GM18870 (cell line): Measurements from ENCODE around the gene GSTO2.
"Not testable (repeated sequence)": the region's sequence is repeated elsewhere in the genome, so short reads cannot be mapped to it uniquely, and the experiment has no call there.

Experiments used
- ATAC-seq: cut with Tn5 transposase; IDR thresholded peaks from one replicate; pipeline ENCODE4 v1.9.1; 2021; ENCODE audit warnings: moderate library complexity; ENCODE audit not compliant: unreplicated experiment

The GSTO2 gene

DNA sequence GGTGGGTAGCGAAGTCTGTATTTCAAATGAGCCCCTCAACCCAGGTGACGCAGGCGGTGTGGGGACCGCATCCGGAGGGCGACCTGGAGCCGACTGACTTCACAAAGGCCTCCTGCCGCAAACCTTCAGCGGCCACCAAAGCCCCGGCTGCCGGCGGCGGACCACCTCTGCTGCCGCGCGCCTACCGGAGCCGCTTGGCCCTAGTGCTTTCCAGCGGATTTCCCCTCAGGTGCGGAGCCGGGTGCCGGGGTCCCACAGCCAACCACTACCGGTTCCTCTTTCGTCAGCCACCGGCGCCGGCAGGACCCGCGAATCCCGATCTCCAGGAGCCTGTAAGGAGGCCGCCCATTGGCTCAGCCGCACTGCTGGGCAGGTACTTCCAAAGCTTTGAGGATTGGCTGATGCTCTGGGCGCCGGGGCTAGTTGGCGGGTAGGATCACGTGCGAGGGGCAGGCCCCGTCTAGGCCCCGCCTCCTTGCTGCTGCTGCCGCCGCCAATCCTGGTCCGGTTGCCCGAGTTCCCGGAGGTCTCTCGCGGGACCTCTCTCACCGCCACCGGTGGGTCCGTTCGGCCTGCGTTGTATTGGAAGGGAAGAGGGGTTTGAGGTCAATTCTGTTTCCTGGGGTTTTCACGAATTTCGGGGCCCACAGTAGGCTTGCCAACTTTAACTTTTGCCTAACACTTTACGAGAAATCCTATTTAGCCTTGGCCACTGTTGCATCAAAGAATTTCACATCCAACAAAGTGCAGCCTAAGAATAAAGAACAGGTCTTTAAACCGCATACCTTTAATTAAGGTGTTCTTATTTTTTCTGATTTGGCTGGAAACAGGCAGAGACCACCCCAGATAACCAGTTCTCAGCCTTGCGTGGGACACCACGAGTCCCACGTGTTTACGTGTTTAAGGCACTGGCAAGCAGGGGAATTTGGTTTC, at the start of gene GSTO2:
TSS of gene GSTO2 (plus strand) at position 472 of the 933 bp plus-strand sequence. CDS start 5,732 bp downstream, outside the sequence.
- peak; percentile 98 for ATAC-seq

GRCh38 chr10:104220522-104220921, 48.5 kb upstream of the GSTO2 start:
- ATAC-seq = no peak

DNA sequence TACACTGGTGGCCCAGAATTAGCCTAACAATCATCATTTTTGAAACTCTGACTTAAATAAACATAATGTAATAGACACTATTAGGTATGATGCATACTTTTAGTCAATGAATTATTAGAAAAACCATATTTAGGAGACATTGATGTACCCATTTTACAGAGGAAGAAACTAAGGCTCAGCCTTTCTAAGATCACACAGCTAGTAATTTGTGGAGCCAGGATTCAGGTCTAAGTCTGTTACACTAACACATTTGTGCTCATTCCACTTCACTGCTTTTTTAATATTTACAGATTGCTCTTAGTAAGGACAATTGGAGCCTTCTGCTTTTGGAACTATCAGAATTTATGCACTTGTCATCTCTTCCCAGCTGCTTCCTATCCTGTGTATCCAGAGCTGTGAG, 45.7 kb upstream of the GSTO2 start:
- no peak for ATAC-seq

DNA sequence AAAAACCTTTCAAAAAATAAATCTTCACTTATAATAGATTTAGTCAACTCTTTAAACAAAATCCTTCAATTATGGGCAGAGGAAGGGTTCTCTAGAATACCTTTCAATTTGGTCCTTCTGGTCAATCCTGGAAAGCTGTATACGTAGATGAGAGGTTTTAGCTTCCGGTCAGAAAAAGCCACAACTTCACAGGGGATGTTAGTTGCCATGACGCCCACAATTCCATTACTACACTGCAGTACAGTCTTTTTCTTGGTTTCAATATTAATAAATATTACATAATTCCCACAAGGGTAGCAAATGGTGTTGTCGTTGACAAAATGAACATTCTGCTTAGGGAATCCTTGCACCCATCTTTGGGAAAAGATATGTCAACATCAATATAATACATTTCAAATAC, 38.5 kb upstream of the GSTO2 start:
- no peak for ATAC-seq

DNA sequence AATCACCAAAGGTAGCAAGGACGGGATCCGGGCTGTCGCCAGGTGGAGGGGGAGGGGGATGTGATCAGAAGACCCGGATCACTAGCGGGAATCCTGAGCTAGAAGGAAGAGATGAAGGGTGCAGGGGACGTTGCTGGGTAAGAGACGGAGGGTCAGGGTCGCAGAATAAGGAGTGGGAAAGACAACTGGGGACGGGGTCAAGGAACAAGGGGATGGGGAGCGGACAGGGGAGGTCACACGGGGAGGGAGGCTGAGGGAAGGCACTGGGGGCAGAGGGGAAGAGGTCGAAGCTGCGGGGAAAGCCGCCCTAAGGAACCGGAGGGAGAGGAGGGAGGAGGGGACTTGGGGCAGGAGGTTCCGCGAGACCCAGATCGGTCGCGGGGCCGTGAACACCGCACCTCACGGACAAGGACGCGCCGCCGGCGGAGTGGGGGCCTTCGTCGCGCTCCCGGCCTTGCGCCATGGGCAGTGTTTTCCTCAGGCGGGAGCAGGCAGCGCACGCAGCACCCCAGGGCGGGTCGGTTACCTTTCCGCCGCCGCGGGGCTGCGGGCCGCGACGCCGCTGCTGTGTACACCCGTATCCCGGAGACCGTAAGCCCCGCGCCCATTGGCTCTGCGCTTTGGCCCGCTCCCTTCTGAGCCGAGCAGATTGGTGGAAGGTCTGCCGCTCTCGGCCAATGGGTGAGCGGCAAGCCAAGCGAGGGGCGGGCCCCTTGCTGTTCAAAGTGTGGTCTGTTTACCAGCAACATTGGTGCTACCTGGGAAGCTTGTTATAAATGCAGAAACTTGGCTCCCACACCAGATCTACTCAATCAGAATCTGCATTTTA, 37.0 kb upstream of the GSTO2 start, which contains the start of gene CFAP43:
TSS of gene CFAP43 (minus strand) at position 581 of the 829 bp plus-strand sequence. CDS start at position 463, 118 bp downstream.
- peak; percentile 100 for ATAC-seq

GRCh38 chr10:104232613-104233102, 36.3 kb upstream of the GSTO2 start:
- no peak for ATAC-seq

DNA sequence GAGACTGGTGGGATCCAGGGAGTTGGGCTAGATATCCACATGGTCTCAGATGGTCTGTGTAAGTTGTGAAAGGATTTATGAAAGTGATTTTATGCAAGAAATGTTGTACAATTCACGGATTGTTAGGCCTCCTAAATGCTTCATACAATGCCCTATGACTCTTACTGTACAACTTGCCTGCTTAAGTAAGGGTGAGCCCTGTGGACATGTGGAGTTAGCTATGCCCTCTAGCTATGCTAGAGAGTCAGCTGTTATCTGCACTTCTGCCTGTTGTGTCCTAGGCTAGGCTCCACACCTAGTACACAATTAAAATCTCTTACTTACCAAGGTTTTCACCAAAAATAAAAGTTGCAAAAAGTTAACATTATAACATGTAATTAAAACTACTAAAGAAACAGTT, 35.2 kb upstream of the GSTO2 start:
- no peak for ATAC-seq

DNA sequence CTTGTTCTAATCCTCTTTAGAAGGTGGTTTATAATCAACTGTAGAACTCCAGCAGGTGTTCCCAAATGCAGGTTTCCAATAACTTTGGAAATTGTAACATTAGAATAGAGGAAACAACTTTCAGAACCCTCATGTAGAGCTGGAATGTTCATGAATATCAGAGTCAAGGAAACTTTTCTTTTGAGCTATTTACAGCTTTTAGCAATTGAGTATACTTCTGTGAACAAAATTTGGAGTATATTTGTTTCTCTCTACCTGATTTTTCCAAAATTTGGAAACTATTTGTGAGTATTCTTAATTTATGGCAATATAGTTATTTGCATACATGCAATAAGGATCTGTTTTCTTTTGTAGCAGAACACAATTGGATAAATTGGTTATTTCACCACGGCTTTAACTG, 34.0 kb upstream of the GSTO2 start:
- no peak for ATAC-seq

- ATAC-seq = no peak
Measured at GRCh38 chr10:104235801-104236200, 33.2 kb upstream of the GSTO2 start.

GRCh38 chr10:104240078-104240477, 28.9 kb upstream of the GSTO2 start:
- ATAC-seq = no peak

DNA sequence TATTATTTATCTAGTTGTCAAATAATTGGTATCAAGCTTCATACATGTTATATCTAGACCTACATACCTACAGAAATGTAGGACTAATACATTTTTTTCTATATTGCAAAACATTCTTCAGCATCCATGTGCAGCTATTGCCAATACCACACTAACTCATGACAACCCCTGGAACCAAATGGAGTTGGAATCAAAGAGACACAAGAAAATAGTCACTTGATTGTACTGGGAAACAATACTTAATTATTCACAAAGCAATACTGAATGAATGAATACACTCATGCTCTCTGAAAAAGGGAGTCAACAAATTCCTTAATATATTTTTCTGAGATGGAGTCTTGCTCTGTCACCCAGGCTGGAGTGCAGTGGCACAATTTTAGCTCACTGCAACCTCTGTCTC, 26.4 kb upstream of the GSTO2 start:
- no peak for ATAC-seq

DNA sequence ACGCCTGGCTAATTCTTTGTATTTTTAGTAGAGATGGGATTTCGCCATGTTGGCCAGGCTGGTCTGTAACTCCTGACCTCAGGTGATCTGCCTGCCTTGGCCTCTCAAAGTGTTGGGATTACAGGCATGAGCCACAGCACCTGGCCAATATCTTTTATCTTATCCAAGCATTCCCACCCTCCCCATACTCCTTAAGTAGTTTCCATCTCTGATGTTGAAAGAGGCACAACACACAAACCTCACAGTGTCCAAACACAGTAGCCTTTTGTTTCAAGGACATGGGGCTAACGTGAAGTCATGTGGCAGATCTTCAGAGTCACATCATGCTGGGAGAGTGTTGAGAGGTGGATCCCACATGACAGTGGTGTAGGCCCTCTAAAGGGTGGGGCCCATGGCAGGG, 26.0 kb upstream of the GSTO2 start:
- ATAC-seq = not testable (repeated sequence)

DNA sequence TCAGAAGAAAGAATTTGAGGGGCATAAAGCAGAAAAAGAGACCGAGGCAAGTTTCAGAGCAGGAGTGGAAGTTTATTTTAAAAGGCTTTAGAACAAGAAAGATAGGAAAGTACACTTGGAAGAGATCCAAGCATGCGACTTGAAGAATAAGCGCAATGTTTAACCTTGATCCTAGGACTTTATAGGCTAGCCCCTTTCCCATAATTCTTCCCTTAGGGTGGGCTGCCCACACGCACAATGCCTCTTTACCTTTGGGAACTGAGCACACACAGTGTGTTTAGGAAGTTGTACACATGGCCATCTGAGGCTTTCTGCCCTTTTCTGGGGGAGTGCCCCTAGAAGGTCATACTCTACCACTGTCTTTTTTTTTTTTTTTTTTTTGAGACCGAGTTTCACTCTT, 25.5 kb upstream of the GSTO2 start:
- no peak for ATAC-seq

DNA sequence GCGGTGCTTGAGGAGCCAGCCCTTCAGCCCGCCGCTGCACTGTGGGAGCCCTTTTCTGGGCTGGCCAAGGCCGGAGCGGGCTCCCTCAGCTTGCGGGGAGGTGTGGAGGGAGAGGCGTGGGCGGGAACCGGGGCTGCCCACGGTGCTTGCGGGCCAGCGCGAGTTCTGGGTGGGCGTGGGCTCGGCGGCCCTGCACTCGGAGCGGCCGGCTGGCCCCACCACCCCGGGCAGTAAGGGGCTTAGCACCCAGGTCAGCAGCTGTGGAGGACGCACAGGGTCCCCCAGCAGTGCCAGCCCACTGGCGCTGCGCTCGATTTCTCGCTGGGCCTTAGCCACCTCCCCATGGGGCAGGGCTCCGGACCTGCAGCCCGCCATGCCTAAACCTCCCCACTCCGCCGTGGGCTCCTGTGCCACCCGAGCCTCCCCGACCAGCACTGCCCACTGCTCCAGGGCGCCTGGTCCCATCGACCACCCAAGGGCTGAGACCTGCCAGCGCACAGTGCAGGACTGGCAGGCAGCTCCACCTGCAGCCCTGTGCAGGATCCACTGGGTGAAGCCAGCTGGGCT, 23.8 kb upstream of the GSTO2 start:
- no peak for ATAC-seq

GRCh38 chr10:104246976-104247375, 22.0 kb upstream of the GSTO2 start:
- no peak for ATAC-seq

DNA sequence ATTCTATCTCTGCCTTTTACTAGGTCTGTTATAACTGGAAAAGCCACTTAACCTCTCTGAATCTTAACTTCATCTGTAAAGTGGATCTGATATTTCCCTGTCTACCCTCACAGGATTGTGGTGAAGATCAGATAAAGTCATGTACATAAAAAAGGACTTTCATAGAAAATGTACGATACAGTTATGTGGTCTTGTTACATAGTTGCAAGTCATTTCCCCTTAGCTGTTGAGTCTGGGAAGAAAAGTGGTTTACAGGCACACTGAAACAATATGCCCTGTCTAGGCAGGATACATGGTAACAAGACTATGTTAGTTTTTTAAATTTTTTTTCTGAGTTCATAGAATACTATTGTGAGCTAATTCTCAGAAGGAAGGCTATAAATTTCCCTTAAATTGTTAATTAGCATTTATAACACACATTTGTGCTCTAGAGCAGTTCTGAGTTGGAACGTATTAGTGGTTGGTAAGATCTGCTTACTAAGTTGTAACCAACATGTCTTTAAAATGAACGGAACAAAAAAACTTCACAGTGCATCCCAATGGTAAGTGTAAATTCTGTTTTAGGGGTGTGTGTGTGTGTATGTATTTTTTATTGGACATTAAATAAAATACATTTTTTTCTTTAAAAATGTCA, 21.4 kb upstream of the GSTO2 start:
- ATAC-seq = no peak

DNA sequence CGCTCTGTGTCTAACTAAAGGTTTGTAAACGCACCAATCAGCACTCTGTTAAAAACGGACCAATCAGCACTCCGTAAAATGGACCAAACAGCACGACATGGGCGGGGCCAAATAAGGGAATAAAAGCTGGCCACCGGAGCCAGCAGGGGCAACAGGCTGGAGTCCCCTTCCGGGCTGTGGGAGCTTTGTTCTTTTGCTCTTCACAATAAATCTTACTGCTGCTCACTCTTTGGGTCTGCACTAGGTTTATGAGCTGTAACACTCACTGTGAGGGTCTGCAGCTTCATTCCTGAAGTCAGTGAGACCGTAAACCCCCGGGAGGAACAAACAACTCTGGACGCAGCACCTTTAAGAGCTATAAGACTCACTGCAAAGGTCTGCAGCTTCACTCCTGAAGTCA, 20.1 kb upstream of the GSTO2 start:
- ATAC-seq = not testable (repeated sequence)

DNA sequence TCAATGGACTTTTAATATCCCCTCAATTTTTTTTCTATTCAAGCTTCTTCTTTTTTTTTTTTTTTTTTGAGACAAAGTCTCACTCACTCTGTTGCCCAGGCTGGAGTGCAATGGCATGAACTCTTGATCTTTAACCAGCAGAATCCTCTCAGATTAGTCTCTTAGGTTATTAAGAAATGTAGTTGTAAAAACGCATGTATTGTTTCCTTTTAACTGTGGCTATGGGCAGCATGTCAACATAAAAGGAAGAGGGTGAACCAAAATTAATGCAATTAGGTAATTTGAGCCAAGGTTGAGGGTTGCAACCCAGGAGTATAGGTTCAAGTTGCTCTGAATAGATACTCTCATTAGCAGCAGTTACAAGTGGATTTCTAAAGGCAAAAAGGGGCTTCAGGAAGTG, 18.6 kb upstream of the GSTO2 start:
- ATAC-seq = no peak

DNA sequence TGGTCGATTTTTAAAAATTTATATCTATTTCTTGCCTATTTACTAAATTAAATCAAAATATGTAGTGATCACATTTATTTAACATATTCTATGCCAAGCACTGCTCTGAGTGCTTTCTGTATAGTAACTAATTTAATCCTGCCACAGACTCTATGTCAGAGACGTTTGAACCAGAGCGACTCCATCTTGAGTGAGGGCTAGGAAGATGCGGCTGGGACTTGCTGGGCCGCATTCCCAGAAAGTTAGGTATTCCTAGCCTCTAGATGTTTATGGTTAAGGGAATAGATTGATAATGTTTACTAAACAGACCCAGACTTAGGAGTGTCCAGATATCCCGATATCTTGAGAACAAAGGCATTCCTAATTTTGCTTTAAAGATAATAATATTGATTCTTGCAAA, 17.5 kb upstream of the GSTO2 start:
- no peak for ATAC-seq

GRCh38 chr10:104252368-104252767, 16.6 kb upstream of the GSTO2 start:
- ATAC-seq = no peak

- no peak for ATAC-seq
Measured at GRCh38 chr10:104253106-104253505, 15.9 kb upstream of the GSTO2 start.
